NCI-H2081 treated with DMSO at 0.1 percent for 48 hours (cell line): ENCODE results near the gene DEFB126.
"Not testable (repeated sequence)": the region's sequence is repeated elsewhere in the genome, so short reads cannot be mapped to it uniquely, and the experiment has no call there.

Experiments
- DNase-seq: peaks from one replicate; lab custom pipeline; 2025; lab: John Stamatoyannopoulos, UW

The DEFB126 gene, protein sequence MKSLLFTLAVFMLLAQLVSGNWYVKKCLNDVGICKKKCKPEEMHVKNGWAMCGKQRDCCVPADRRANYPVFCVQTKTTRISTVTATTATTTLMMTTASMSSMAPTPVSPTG

GRCh38 chr20:142290-142689, at the start of gene DEFB126:
Gene DEFB126, plus strand, starts transcription at chr20:142590. Its CDS starts 39 bp downstream, at chr20:142629.
- no peak for DNase-seq

DNA sequence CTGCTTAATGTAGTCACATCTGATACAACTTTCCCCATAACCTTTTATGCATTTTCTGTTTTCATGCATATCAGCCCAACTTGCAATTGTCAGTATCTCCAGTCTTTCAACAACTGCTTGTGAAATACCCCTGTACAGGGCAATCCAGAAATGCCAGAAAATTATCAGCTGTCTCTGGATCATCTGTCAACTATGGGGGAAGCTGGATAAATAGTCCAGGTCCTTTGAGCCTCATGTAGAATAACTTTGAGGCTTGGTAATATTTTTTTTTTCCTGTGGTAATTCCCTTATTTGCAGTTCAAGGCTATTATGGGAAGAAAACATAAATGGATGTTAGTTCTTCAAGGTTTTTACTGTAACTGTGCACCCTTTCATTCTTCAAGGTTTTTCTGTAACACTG, 48.7 kb upstream of the DEFB126 start:
- DNase-seq, result no peak

GRCh38 chr20:95215-95614, 47.2 kb upstream of the DEFB126 start:
- no peak for DNase-seq

GRCh38 chr20:97691-98090, 44.7 kb upstream of the DEFB126 start:
- DNase-seq, result not testable (repeated sequence)

DNA sequence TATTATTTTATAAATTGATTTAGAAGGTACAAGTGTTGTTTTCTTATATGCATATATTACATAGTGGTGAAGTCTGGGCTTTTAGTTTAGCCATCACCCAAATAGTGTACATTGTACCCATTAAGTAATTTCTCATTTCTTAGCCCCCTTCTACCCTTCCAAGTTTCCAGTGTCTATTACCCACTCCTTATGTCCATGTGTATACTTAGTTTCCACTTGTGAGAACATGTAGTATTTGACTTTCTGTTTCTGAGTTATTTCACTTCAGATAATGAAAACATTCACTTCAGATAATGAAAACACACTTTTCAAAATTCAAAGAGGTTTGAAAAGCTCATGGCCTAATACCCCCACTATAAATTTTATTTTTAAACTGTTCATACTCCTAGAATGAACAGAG, 40.4 kb upstream of the DEFB126 start:
- no peak for DNase-seq

GRCh38 chr20:103456-103855, 38.9 kb upstream of the DEFB126 start:
- DNase-seq, result no peak

DNA sequence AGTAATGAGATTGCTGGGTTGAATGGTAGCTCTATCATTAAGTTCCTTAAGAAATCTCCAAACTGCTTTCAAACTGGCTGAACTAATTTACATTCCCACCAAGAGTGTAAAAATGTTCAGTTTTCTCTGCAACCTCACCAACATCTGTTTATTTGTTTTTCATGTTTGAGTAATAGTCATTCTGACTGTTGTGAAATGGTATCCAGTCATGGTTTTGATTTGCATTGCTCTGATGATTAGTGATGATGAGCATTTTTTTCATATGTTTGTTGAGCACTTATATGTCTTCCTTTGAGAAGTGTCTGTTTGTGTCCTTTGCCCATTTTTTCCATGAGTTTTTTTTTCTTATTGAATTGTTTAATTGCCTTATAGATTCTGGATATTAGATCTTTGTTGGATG, 30.0 kb upstream of the DEFB126 start:
- no peak for DNase-seq

DNA sequence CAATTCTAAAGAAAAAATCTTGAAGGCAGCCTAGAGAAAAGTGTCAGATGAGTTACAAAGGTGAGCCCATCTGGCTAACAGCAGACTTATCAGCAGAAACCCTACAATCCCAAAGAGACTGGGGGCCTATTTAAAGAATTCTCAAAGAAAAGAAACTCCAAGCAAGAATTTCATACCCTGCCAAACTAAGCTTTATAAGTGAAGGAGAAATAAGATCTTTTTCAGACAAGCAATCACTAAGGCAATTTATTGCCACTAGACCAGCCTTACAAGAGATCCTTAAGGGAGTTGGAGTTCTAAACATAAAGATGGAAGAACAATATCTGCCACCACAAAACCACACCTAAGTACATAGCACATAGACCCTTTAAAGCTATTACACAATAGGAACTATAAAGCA, 24.9 kb upstream of the DEFB126 start:
- DNase-seq, result no peak

DNA sequence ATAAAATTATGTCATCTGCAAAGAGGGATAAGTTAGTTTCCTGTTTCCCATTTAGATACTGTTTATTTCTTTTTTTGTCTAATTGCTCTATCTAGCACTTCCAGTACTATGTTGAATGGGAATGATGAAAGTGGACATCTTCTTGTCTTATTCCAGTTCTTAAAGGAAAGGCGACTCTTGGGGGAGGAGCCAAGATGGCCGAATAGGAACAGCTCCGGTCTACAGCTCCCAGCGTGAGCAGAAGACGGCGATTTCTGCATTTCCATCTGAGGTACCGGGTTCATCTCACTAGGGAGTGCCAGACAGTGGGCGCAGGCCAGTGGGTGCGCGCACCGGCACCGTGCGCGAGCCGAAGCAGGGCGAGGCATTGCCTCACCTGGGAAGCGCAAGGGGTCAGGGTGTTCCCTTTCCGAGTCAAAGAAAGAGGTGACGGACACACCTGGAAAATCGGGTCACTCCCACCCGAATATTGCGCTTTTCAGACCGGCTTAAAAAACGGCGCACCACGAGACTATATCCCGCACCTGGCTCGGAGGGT, 12.5 kb upstream of the DEFB126 start:
- not testable (repeated sequence) for DNase-seq

DNA sequence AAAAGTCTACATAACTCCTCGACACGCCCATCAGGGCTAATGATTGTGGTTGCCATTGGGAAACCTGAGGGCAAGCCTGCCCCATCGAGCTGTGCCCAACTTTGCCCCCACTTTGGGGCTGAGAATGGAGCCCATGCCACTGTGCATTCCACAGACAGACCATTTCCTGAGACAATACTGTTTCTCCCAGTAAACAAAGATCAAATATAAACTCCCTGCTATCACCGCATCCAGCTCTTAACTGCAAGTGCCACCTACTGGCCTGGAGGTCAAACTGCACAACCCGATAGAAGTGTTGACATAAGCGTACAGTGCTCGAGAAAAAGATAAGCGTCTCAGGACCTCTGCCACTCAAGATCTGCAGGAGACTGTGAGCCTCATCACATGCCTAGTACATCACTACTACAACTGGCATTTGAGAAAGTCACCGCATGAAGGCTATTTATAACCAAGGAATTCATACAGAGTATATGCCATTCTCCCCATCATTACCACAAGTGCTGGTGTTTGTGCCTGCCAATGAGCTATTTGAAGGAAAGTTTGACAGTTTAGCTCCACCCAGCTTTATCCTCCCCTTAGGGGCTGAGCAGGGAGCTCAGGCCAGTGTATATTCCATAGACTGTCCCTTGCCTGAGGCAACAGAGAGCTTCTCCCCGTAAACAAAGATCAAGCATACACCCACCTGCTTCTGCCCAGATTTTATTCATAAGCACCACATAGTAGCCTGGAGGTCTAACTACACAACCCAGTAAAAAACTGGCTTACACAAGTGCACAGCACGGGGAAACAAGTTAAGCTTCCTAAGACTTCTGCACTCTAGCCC, 4.5 kb upstream of the DEFB126 start:
- DNase-seq, result no peak

DNA sequence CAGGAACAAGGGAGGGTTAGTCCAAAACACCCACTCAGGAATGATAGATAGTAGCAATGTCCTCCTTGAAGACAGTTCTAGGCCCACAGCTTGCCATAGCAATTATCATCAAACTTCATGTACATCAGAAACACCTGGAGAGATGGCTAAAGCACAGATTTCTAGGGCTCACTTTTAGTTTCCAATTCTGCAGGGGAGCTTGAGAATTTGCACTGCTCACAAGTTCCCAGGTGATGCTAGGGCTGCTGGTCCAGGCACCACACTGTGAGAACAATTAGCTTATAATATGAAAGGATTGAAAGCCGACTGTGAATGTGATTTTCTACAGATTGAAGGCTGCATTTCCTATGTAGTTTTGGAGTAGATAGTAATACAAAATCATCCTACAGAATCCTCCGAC, 3.5 kb downstream of the DEFB126 start:
- no peak for DNase-seq

- no peak for DNase-seq
Measured at GRCh38 chr20:152131-152530, 9.7 kb downstream of the DEFB126 start.

- no peak for DNase-seq
Measured at GRCh38 chr20:157154-157553, 14.8 kb downstream of the DEFB126 start, which contains the start of gene DEFB127. Gene DEFB127, plus strand, starts transcription at chr20:157454. Its CDS starts 91 bp downstream, at chr20:157545.

DNA sequence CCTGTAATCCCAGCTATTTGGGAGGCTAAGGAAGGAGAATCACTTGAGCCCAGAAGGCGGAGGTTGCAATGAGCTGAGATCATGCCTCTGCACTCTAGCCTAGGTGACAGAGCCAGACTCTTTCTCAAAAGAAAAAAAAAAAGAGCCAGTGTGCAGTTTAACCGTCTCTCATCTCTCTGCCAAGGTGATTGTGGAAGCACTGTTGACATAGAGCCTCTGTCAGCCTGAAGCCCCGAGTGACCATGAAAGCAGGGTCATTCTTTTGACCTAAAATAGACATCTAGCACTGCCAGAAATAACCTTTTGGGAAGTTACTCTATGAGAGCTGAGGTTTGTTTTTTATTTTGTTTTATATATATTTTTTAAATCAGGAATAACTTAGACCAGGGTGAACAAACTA, 22.2 kb downstream of the DEFB126 start:
- no peak for DNase-seq

- DNase-seq, result no peak
Measured at GRCh38 chr20:168876-169275, 26.5 kb downstream of the DEFB126 start.

GRCh38 chr20:184288-184687, 41.9 kb downstream of the DEFB126 start:
- DNase-seq, result no peak

DNA sequence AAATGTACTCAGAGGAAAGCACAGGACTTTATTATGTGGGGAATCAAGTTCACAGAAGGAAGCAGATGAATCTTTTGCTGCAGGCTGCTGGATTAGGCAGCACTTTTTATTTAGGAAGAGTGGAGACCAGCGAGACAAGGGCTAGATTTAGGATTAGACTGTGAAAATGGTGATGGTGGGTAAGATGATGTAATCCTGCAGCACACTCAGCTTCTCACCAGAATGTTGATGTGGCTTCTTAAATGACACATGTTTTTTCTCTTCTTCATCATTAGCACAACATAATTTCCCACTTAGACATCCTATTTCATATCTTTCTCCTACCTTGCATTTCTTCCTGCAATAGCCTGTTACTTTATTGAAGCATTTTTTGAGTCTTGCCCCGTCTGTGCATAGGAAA, 45.3 kb downstream of the DEFB126 start:
- DNase-seq, result no peak

GRCh38 chr20:189611-190010, 47.2 kb downstream of the DEFB126 start, which contains the start of gene DEFB128:
Gene DEFB128, minus strand, starts transcription at chr20:189711. Its CDS starts 88 bp downstream, at chr20:189623.
- no peak for DNase-seq
